Lung (tissue), 12 donors: ENCODE measurements around the gene SLC6A2. TPM values are rescaled to one million over a fixed set of nuclear protein-coding genes. Genes with fewer than 3 reads are reported as not detected.

Experiments used
- ATAC-seq: fragments of 200-7000 bp; cut with Tn5 transposase; one replicate; pipeline ENCODE4 v1.9.1; 2020; ENCODE audit warnings: moderate number of reproducible peaks; ENCODE audit not compliant: insufficient read depth, low FRiP score
- DNase-seq, 3 donors: peaks; one replicate each; pipeline ENCODE4 v3.0.0-alpha.2; 2013 to 2017
- H3K27ac ChIP-seq, 2 donors: one replicate each; pipeline ENCODE4 v1.5.1; 2013; ENCODE audit warnings: mild to moderate bottlenecking in 2 of 2, moderate library complexity in 2 of 2, control low read depth in 1 of 2, inconsistent platforms in 1 of 2, low read depth in 1 of 2, low read length in 1 of 2
- H3K27me3 ChIP-seq, 3 donors: one replicate each; pipeline ENCODE4 v1.5.1; 2013; ENCODE audit warnings: low read length in 2 of 3; ENCODE audit not compliant: control insufficient read depth in 3 of 3, insufficient read depth in 3 of 3
- H3K36me3 ChIP-seq, 4 donors: one replicate each; pipeline ENCODE4 v1.5.1; 2013; ENCODE audit warnings: low read length in 4 of 4, mild to moderate bottlenecking in 1 of 4, moderate library complexity in 1 of 4; ENCODE audit not compliant: control insufficient read depth in 4 of 4, insufficient read depth in 4 of 4
- H3K4me1 ChIP-seq, 5 donors: one replicate each; pipeline ENCODE4 v1.5.1; 2013; ENCODE audit warnings: low read length in 5 of 5, mild to moderate bottlenecking in 2 of 5, moderate library complexity in 1 of 5; ENCODE audit not compliant: control insufficient read depth in 5 of 5, insufficient read depth in 5 of 5
- H3K4me3 ChIP-seq: one replicate; pipeline ENCODE4 v1.5.1; 2013; ENCODE audit warnings: mild to moderate bottlenecking, control low read depth, moderate library complexity
- H3K9ac ChIP-seq, 2 donors: one replicate each; pipeline ENCODE4 v1.5.1; 2013; ENCODE audit warnings: low read length in 2 of 2, control low read depth in 1 of 2; ENCODE audit not compliant: insufficient read depth in 1 of 2
- H3K9me3 ChIP-seq, 4 donors: one replicate each; pipeline ENCODE4 v1.5.1; 2013; ENCODE audit warnings: low read length in 3 of 4, mild to moderate bottlenecking in 1 of 4, moderate library complexity in 1 of 4; ENCODE audit not compliant: control insufficient read depth in 4 of 4, insufficient read depth in 3 of 4
- CTCF ChIP-seq: IDR thresholded peaks from 2 replicates; pipeline ENCODE4 v1.5.1; 2012; ENCODE audit warnings: mild to moderate bottlenecking; ENCODE audit errors: control extremely low read depth, extremely low read depth
- WGBS, 2 donors: extraction: QIAGEN DNeasy Blood & Tissue Kit; methylation state at CpG; one replicate each; pipeline ENCODE4 v1.1.7; 2013; 5-methylcytosine and 5-hydroxymethylcytosine counted together
- polyA plus RNA-seq, 2 donors: library from polyadenylated mRNA; stranded (reverse); fragments of 200-250 nt; gene quantifications; one replicate each; pipeline ENCODE4 v1.2.1, GENCODE V29; 2013
- total RNA-seq, 2 donors: library from RNA; depleted of rRNA in 1 of 2; stranded (reverse); fragments of >200 nt in 1 of 2; gene quantifications; one replicate each; pipeline ENCODE4 v1.2.1, GENCODE V29; 2014 to 2021
- donor health status: control.
- donor health status: control.
- donor health status: Bipolar disorder and iron deficiency.
- donor health status: healthy.
- donor health status: DM: yes; HTN: yes; CAD: no.

Gene SLC6A2
- total and polyA plus RNA-seq, 4 donors: 0.02 to 0.26 TPM; not detected in 2

GRCh38 chr16:55736671-55737070, 80.9 kb downstream of the SLC6A2 start:
- Histone ChIP-seq H3K36me3 (no peaks in the 10 kb centered on the region), H3K9ac (no peak overlapping the region), H3K4me1 (peaks cover 0 to 5% (median 0%) of the 10 kb centered on the region in 5 donors), H3K9me3 (peaks cover 0 to 1% (median 0%) of the 10 kb centered on the region in 4 donors), H3K27me3 (peaks cover 0 to 11% (median 4%) of the 10 kb centered on the region in 3 donors), H3K27ac (no peak overlapping the region), H3K4me3 (no peak overlapping the region)
- ATAC-seq (no peak), DNase-seq (no peak)
- no peak for TF ChIP-seq CTCF
- 70 to 78% methylated on average over 4 of the region's 4 CpGs for WGBS, 2 donors

- ATAC-seq (no peak), DNase-seq (no peak)
- peaks cover 0 to 1% (median 0%) of the 10 kb centered on the region in 4 donors for H3K9me3 ChIP-seq
- H3K4me3 ChIP-seq: no peak overlapping the region
- peaks cover 0 to 5% (median 0%) of the 10 kb centered on the region in 5 donors for H3K4me1 ChIP-seq
- no peak for TF ChIP-seq CTCF
- H3K36me3 ChIP-seq: no peaks in the 10 kb centered on the region
- WGBS, 2 donors: 44 to 72% methylated on average over 3 of the region's 3 CpGs
- no peak overlapping the region for H3K9ac ChIP-seq
- H3K27me3 ChIP-seq: peaks cover 0 to 11% (median 4%) of the 10 kb centered on the region in 3 donors
- no peak overlapping the region for H3K27ac ChIP-seq
These were observed 81.5 kb downstream of the SLC6A2 start for GRCh38 chr16:55737318-55737717.

- Histone ChIP-seq H3K4me1 (peaks cover 0 to 5% (median 0%) of the 10 kb centered on the region in 5 donors), H3K36me3 (no peaks in the 10 kb centered on the region), H3K27me3 (peaks cover 0 to 11% (median 4%) of the 10 kb centered on the region in 3 donors), H3K4me3 (no peak overlapping the region), H3K9me3 (peaks cover 0 to 1% (median 0%) of the 10 kb centered on the region in 4 donors), H3K9ac (no peak overlapping the region), H3K27ac (no peak overlapping the region)
- no peak for DNase-seq
- 87 to 91% methylated on average over 9 of the region's 9 CpGs for WGBS, 2 donors
- no peak for ATAC-seq
- no peak for TF ChIP-seq CTCF
These were observed 82.2 kb downstream of the SLC6A2 start for GRCh38 chr16:55737966-55738365.

- 60 to 75% methylated on average over 4 of the region's 4 CpGs for WGBS, 2 donors
- H3K36me3 ChIP-seq: no peaks in the 10 kb centered on the region
- TF ChIP-seq CTCF: no peak
- no peaks in the 10 kb centered on the region for H3K9me3 ChIP-seq
- H3K27ac ChIP-seq: no peak overlapping the region
- no peak for DNase-seq
- no peak overlapping the region for H3K9ac ChIP-seq
- no peaks in the 10 kb centered on the region for H3K4me1 ChIP-seq
- H3K4me3 ChIP-seq: no peak overlapping the region
- peaks cover 0 to 4% (median 0%) of the 10 kb centered on the region in 3 donors for H3K27me3 ChIP-seq
- ATAC-seq: no peak
These were observed 90.3 kb downstream of the SLC6A2 start for GRCh38 chr16:55746081-55746480.
